HepG2 (cell line): Measurements from ENCODE around the gene COX6A2. TPM values are rescaled to one million over a fixed set of nuclear protein-coding genes. Genes with fewer than 3 reads are reported as not detected.

Experiments used
- AKNA ChIP-seq: sonication (generic); formaldehyde crosslinking; IDR thresholded peaks from 2 replicates; pipeline ENCODE4 v1.4.0; 2020; ENCODE audit warnings: missing genetic modification reagents, borderline replicate concordance
- ATF7-NPFF ChIP-seq: sonication (generic); formaldehyde crosslinking; IDR thresholded peaks from 2 replicates; pipeline ENCODE4 v1.8.1; 2023; ENCODE audit warnings: mild to moderate bottlenecking, low read depth, missing genetic modification reagents, moderate library complexity
- HDAC1 ChIP-seq: sonication (generic); formaldehyde crosslinking; IDR thresholded peaks from 2 replicates; pipeline ENCODE4 v1.5.1; 2020; ENCODE audit warnings: mild to moderate bottlenecking, missing genetic modification reagents
- KDM5A ChIP-seq: fragments of 200-600 bp; sonication (generic); IDR thresholded peaks from 2 replicates; pipeline ENCODE4 v1.7.0; 2018; ENCODE audit warnings: antibody characterized with exemption, mild to moderate bottlenecking, low read length, borderline replicate concordance
- KDM6A ChIP-seq: IDR thresholded peaks from 2 replicates; pipeline ENCODE4 v1.6.1; 2016; ENCODE audit warnings: low read depth
- MEIS2 ChIP-seq: sonication (generic); formaldehyde crosslinking; IDR thresholded peaks from 2 replicates; pipeline ENCODE4 v1.9.0; 2021; ENCODE audit warnings: mild to moderate bottlenecking, missing genetic modification reagents
- PBX3 ChIP-seq: sonication (generic); formaldehyde crosslinking; IDR thresholded peaks from 2 replicates; pipeline ENCODE4 v1.8.1; 2023; ENCODE audit warnings: missing genetic modification reagents, inconsistent platforms, borderline replicate concordance
- PTBP1 ChIP-seq: fragments of 200-400 bp; formaldehyde crosslinking; IDR thresholded peaks from 2 replicates; pipeline ENCODE4 v1.6.1; 2018; ENCODE audit warnings: low read length, low read depth; ENCODE audit not compliant: poor library complexity, severe bottlenecking
- RBFOX2 ChIP-seq: fragments of 200-400 bp; formaldehyde crosslinking; IDR thresholded peaks from 2 replicates; pipeline ENCODE4 v1.6.1; 2017; ENCODE audit warnings: low read depth, mild to moderate bottlenecking, low read length
- SMAD1 ChIP-seq: sonication (generic); formaldehyde crosslinking; IDR thresholded peaks from 2 replicates; pipeline ENCODE4 v1.4.0; 2020; ENCODE audit warnings: missing genetic modification reagents, low read depth, mild to moderate bottlenecking, borderline replicate concordance
- SMAD3 ChIP-seq: sonication (generic); formaldehyde crosslinking; IDR thresholded peaks from 2 replicates; pipeline ENCODE4 v1.4.0; 2020; ENCODE audit warnings: missing genetic modification reagents
- TRIM24 ChIP-seq: sonication (generic); formaldehyde crosslinking; IDR thresholded peaks from 2 replicates; pipeline ENCODE4 v1.8.0; 2022; ENCODE audit warnings: mild to moderate bottlenecking, missing genetic modification reagents
- ZBTB1 ChIP-seq: sonication (generic); formaldehyde crosslinking; IDR thresholded peaks from 2 replicates; pipeline ENCODE4 v1.4.0; 2020; ENCODE audit warnings: missing genetic modification reagents, borderline replicate concordance
- ZBTB46 ChIP-seq: sonication (generic); formaldehyde crosslinking; IDR thresholded peaks from 2 replicates; pipeline ENCODE4 v1.4.0; 2020; ENCODE audit warnings: mild to moderate bottlenecking, missing genetic modification reagents, borderline replicate concordance
- ZFP36L2 ChIP-seq: sonication (generic); formaldehyde crosslinking; IDR thresholded peaks from 2 replicates; pipeline ENCODE4 v1.4.0; 2020; ENCODE audit warnings: missing genetic modification reagents
- ZGPAT ChIP-seq: IDR thresholded peaks from 2 replicates; pipeline ENCODE4 v1.6.1; 2016; ENCODE audit warnings: mild to moderate bottlenecking
- ZNF382 ChIP-seq: sonication (generic); formaldehyde crosslinking; IDR thresholded peaks from 2 replicates; pipeline ENCODE4 v1.5.0; 2020; ENCODE audit warnings: missing genetic modification reagents, mild to moderate bottlenecking, borderline replicate concordance
- ZNF841 ChIP-seq: sonication (generic); formaldehyde crosslinking; IDR thresholded peaks from 2 replicates; pipeline ENCODE4 v1.8.1; 2023; ENCODE audit warnings: missing genetic modification reagents, borderline replicate concordance
- polyA plus RNA-seq, 8 experiments: library from polyadenylated mRNA; depleted of rRNA in 3 of 8; stranded (reverse) in 7 of 8; unstranded in 1 of 8; fragments of >200 nt; fragmentation: Illumina TruSeq in 4 of 8; extraction: Trizol in 4 of 8; gene quantifications; 2 replicates each; pipeline versions ENCODE4 v1.2.1 to v1.2.3, GENCODE V29; 2011 to 2016; ENCODE audit warnings: low read depth in 4 of 8, missing spikeins in 1 of 8, mixed read lengths in 1 of 8; ENCODE audit not compliant: insufficient read depth in 1 of 8
- total RNA-seq, 5 experiments: library from RNA; depleted of rRNA; stranded (reverse); fragments of >200 nt; fragmentation: Illumina TruSeq; extraction: Trizol; gene quantifications; 2 replicates each; pipeline ENCODE4 v1.2.3, GENCODE V29; 2016; ENCODE audit warnings: low read depth in 1 of 5

The COX6A2 gene
- total and polyA plus RNA-seq, 2 of the 13 experiments (the other 11 are each of a cell fraction or from before 2014, with no cell fraction given) = not detected

- TF ChIP-seq AKNA (no peak; the same call in 1 of the 2 replicates), PTBP1 (no peak), ZNF382 (CRISPR knock-in tag) (no peak), ZFP36L2 (CRISPR knock-in tag) (peak; percentile 63; the same call in 1 of the 2 replicates), ZNF841 (no peak), ZBTB46 (no peak), PBX3 (CRISPR knock-in tag) (no peak; the same call in 1 of the 2 replicates), ATF7-NPFF (CRISPR knock-in tag) (peak; percentile 87; the same call in 1 of the 2 replicates), TRIM24 (CRISPR knock-in tag) (no peak), SMAD3 (CRISPR knock-in tag) (0 out of 2 replicates have a peak, but pooled peaks have one; percentile 21), RBFOX2 (peak; percentile 73), HDAC1 (CRISPR knock-in tag) (peak; percentile 78), ZBTB1 (CRISPR knock-in tag) (no peak), ZGPAT (peak; percentile 75), SMAD1 (peak; percentile 99), KDM6A (peak; percentile 41; the same call in 1 of the 2 replicates), MEIS2 (CRISPR knock-in tag) (peak; percentile 58; the same call in 1 of the 2 replicates), KDM5A (no peak; the same call in 1 of the 2 replicates)
Observed at GRCh38 chr16:31477220-31478216, 49.4 kb upstream of the COX6A2 start (continued).
